ENCODE data around the gene CAT. TPM values are rescaled to one million over a fixed set of nuclear protein-coding genes. Genes with fewer than 3 reads are reported as not detected.
A peak's percentile ranks its signal among the peaks of the same experiment; 100 is the strongest.

CAT gene
- total RNA-seq, 1 donor from 2014 or later, result 53.9 TPM

DNA sequence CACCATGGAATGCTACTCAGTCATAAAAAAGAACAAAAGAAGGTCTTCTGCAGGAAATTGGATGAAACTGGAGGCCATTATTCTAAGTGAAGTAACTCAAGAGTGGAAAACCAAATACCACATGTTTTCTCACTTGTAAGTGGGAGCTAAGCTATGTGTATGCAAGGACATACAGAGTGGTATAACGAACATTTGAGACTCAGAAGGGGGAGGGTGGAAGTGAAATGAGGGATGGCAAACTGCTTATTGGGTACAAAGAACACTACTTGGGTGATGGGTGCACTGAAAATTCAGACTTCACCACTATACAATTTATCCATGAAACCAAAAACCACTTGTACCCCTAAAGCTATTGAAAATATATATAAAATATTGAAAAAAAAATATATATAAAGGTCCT, 13.4 kb upstream of the CAT start:
- no peak for DNase-seq (ENCODE audit: low spot score)

DNA sequence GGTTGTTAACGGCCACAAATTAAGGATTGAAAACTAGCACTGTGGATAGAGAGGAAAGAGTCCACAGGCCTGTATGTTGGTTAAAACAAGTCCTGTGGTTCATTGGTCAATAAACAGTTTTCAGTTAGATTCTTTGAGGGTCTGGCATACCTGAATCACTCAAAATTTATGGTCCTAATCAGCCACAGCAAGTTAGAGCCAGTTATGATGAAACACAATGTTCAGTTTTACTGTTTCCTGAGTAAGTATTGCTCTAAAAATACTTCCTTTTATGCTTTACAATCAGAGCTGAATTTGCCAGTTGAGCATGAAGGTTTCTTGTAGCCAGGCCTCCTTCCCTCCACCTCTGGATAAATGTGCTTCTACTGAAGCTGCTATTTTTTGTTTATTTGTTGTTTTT, 12.9 kb upstream of the CAT start:
- peak; percentile 11 for DNase-seq (ENCODE audit: low spot score)

DNA sequence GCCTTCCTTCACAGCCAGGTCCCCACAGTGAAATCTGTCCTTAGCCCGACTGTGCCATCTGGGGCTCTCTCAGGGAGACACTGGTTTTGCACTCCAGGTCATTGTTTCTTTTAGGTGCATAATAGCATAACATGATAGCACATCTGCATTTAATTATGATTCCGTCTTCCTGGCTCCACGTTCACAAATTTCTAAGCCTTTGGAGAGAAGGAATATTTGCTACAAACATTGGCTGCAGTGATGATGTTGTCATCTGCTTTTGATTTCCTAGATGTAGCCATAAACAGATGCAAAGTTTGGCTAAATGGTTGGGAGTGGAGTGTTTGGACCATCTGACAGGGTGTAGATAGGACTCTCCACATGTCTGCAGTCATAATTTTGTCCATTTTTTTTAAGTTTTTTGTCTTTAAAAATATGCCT, 12.0 kb upstream of the CAT start:
- peak; percentile 11 for DNase-seq (ENCODE audit: low spot score)

DNA sequence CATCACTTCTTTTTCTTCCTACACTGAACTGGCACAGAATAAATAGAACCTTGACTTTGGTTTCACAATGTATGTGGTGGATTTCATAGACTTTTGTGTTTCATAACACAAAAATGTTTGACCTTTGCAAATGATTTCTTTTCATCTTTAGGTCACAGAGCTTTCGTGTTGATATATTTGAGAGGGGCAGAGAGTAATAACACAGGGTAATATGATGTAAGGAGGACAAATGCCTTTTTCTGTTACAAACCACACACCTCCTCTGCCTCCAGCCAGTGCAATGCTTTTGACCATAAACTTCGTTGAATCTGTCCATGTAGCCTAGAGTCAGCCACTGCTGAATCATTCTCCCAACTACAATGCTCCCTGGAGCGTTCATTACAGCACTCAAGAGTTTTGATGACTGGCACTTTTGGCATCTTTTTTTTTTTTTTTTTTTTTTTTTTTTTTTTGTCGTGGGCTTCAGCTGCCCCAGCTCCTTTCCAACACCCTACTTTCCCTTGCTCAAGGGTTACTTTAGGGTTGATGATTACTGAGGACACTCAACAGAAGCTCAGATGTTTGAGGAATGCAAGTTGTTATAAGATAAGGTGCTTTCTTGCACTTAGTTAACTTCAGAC, 11.4 kb upstream of the CAT start:
- no peak for DNase-seq (ENCODE audit: low spot score)

DNA sequence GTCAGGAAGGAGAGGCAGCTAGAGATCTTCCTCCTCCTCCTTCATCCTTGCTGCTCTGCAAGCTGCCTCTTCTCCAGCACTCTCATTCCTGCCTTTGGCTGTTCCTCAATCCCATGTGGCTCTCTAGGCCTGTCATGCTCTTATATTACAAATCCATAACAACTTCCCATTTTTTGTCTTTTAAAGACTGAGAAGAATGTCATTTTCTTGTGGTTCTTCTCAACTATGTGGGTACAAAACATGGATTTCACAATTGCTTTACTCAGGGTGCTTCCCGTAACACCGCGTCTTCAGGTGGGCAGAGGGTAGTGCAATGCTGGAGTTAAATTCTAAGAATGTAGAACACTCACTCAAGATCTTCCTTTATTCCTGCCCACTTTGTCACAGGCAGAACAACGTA, 6.8 kb upstream of the CAT start:
- no peak for DNase-seq (ENCODE audit: low spot score)

DNA sequence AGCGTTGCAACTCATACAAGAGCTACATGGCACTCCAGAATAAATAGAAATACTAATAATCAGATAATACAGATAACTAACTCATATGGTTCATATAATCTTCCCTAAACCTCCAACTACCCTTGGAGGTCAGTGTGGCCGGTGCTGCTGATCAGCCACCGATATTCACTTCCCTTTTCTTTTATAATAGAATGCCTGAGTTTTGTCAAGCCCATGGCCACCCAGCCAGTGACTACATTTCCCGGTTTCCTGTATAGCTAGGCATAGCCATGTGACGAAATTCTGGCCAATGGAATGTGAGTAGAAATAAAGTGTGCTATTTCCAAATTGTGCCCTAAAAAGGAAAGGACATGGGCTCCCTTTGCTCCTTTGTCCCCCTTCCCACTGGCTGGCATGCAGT, 5.9 kb upstream of the CAT start:
- no peak for DNase-seq (ENCODE audit: low spot score)

DNA sequence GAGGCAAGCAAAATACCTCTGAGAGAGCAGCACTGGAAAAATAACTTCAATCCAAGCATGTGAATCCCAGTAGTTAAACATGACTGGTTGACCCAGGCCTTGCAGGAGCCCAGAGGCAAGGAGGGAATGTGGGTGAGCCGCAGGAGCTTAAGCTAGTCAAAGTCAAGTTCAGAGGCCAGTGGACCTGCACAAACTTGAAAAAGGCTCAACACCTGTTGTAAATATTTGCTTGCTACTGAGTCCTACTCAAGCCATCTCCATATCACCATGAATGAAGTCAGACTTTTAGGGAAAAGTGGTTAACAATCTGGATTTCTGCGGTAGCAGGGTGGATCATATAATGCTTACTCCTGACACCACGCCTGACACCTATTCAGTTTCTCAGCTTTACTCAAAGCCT, 4.8 kb upstream of the CAT start:
- no peak for DNase-seq (ENCODE audit: low spot score)

DNA sequence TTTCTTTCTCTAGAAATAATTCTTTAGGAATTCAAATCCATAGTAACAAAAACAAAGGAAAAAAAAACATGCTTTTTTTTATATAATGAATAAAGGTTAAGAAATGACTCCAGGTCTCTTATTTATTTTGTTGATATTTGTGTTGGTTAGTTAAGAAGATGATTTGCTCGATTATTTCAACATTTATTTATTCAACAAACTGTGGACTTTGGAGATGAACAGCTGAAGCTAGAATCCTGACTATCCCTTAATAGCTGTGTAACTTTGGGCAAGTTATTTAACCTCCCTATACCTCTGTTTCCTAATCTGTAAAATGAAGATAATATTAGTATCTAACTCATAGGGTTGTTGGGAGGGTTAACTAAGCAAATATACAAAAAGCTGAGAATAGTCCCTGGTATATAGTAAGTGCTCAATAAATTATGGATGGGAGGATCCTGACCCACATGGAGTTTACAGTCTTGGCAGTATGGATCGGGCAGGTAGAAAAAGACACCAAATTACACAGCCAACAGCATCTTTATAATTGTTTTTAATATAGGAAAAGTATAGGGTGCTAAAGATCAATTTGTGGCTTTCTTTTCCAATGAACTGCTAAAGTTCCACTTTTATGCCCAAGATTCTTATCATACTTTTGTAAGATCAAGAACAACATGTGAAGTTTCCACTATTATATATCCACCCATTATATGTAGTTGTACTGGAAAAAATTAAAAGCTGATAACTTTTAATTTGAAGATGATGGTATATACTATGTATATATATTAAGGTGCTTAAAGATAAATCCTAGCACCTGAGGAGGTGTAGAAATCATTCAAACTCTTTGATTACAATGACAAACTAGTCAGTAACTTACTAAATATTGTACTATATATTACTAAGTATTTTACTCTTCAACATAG, 1.3 kb upstream of the CAT start:
- no peak for DNase-seq (ENCODE audit: low spot score)

DNA sequence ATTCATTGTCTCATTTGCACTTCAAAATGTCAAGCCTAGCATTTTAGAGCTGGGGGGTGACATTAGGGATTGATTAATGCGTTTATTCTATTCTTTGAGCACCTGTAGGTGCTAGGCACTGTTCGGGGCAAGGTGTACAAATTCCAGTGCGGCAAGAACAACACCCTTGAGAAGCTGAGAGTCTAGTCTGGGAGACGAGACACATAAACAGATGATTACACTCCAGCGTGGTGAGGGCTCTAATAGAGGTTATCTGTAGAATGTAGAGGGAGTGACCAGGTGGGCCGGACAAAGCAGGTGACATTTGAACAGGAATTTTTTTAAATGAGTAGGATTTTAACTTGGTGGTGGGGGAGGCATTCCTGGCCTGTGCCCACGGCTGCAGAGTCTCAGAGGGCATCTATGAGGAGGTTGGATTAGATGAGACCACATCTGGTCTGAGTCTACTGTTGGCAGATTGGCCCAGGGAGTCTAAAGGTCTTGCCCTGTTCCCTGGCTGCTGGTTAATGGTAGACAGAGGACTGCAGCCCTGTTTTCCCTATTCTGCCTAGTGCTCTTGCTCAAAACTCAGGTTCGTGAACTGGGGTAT, 970 bp downstream of the CAT start:
- no peak for DNase-seq (ENCODE audit: low spot score)

DNA sequence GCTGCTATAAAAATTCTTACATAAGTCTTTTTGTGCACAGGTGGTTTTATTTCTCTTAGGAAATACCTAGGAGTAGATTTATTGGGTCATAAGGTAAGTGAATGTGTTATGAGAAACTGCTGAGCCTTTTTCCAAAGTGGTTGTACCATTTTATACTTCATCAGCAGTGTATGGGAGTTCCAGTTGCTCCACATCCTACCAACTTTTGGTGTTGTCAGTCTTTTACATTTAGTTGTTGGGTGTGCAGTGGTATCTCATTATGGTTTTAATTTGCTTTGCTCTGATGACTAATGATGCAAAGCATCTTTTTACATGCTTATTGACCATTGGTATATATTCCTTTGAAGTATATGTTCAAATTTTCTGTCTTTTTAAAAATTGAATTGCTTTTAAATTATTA, 3.1 kb downstream of the CAT start:
- DNase-seq (ENCODE audit: low spot score), result no peak

DNA sequence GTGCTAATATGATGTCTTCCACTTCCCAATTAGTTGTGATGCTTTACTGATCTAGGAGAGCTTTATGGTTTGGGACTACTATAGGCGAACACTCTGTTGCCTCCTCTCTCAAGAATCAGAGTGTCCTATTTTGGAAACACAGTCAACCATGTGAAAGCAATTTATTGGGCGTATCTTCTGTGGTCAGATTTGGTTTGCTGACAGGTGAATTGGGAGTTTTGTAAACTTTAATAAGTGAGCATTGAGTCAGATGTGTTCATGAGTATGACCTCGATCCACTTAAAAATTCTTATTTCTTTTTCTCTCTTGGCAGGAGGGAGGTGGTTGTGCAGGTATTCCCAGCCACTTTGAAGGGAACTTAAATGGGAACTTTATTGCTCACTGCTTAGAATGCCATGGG, 4.4 kb downstream of the CAT start:
- no peak for DNase-seq (ENCODE audit: low spot score)

DNA sequence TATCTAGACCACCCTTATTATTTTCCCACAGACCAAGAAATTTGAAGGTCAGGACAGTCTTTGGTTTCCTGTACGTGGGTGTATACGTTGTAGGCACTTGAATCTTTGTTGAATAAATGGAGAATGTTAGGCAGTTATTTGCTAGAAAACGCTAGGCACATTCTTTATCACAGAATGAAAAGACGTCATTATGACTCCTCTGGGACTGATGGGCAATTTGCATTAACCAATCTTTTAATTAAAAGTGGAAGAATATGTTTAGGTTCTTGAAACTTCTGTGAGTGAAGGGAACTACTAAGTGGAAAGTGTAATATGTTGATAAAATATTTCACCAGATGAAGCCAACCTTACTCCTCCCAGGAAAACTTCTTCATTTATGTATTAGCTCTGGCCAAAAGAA, 5.7 kb downstream of the CAT start:
- DNase-seq (ENCODE audit: low spot score), result no peak

DNA sequence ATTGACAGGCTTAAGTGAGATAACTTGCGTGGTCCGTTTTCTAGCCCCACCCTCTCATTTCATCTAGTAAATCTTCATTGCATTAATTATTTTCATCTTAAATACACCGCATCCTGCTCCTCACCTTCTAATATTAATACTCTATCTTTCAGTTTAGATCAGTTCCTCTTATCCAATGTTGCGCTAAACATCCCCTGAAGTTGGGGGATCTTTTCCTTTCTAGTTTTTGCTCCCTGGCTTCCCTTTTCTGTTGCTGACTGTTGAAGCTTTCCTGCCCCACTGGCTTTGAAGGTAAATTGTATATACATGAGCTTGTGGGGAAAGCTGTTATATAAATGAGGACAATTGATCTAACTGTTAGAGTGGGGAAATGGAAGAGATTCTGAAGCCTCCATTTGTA, 7.2 kb downstream of the CAT start:
- no peak for DNase-seq (ENCODE audit: low spot score)

DNA sequence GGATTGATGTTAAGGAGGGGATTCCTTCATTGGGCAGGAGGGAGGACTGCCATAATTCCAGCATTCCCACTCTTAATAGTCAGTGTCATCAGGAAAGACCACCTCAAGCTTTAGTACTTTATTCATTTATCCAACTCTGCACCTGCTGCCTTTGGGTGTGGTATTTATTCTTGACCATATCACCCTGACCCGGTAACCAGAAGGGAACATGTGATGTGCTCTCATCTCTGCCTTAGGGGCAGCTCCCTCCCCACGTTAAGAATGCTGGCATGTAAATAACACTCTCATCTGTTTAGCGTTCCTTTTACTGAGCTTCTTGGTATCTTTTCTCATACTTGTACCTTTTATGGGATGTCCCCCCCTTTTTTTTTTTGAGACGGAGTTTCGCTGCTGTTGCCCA, 7.7 kb downstream of the CAT start:
- no peak for DNase-seq (ENCODE audit: low spot score)

DNA sequence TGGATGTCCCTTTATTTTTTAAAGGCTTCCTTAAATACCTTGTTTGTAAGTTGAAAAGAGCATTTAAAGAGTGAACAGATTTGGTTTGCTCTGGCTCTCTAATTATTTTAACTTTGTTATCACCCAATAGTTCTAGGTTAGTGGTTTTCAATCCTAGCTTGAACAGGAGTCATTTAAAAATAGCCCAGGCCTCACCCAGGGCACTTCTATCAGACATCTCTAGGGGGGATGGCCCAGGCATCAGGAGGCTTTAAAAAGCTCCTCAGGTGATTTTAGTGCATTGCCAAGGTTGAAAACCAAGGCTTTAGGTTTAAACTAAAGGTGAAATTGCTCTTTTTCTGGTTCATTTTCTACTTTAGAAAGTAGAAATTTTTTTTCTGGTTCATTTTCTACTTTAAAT, 8.3 kb downstream of the CAT start:
- DNase-seq (ENCODE audit: low spot score), result no peak

DNA sequence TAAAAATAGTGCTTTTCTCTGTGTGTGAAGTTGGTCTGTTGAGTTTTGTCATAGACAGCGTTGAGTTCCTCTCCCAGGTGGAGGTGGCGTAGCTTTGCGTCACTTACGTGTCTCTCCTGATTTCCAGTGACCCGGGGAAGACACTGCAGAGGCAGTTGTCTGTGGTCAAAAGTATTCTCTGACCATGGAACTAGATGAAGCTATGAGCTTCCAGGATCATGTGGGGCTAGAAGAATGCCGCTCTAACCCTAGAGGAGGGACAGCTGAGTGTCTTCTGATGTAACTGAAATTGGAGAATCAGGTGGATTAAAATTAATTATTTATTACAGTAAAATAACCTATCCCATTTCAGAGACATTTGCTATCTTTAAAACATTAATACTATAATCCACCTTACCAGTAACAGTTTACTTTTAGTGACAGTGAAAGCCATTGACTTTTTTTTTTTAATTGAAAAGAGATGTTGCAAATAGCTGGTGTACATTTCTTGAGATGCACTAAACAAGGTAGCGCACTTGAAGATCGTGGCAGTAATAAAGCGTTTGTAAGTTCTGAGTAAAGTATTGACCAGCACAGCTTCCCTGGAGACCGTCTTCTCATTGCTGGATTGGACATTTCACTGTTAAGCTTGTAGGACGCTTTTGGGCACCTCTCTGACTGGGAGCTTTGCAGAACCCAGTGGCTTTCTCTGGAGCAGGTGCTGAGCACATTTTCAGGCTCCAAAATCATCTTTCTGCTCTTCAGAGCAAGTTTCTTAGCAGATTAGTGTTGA, 9.7 kb downstream of the CAT start:
- no peak for DNase-seq (ENCODE audit: low spot score)

DNA sequence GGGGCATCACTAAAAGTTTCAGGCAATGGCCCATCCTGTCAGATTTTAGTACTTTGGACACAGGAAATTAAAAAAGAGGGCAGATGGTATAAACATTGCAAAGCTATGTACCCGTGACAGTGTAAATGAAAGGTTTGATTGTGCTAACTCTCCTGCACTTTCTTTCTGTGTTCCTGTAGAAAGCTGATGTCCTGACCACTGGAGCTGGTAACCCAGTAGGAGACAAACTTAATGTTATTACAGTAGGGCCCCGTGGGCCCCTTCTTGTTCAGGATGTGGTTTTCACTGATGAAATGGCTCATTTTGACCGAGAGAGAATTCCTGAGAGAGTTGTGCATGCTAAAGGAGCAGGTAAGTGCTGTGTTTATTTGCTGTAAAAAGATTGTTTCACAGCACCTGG, 10.3 kb downstream of the CAT start:
- DNase-seq (ENCODE audit: low spot score), result no peak

DNA sequence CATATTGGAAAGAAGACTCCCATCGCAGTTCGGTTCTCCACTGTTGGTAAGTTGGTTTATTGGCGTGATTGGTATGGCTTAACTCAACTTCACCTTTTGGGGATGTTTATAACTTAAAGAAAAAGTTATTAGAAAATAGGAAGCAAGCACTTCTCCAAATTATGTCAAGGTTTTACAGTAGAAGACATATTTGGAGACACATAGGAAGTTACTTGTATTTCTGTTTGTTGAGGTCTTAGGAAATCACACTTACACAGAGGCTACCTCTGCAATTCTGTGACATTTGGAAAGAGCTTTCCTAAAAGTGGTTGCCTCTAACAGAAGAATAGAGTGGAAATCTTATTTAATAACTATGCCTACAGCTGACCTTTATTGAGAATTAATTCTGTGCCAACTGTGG, 12.3 kb downstream of the CAT start:
- DNase-seq (ENCODE audit: low spot score), result no peak

DNA sequence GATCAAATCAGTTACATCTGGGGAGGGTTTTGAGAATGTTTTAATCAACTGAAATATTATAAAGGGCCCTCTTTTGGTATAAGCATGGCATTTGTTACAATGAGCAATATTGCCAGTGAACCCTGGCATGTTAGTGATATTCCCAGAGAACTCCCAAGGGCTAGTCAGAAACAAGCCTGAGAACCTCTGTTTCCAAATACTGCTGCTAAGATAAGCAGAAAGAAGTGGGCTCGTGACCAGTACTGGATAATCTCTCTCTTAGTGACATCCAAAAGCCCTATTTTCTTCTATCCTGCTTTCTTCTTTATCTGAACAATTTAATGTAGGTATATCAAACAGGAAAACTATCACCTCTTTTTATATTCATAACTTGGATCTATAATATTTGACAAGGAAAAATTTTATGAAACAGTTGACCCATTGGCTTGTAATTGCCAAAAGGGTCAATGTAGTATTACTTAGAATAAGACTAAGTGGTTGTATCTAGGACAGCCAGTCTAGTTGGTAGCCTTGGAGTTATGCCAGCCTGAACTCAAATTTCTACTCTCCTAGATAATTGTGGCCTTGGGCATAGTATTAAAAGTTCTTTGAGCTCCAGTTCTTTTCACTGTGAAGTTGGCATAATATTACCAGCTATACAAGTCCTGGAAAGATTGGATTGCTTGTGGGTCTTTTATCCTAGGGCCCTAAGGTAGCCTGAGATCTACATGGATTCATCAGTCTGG, 15.7 kb downstream of the CAT start:
- no peak for DNase-seq (ENCODE audit: low spot score)

DNA sequence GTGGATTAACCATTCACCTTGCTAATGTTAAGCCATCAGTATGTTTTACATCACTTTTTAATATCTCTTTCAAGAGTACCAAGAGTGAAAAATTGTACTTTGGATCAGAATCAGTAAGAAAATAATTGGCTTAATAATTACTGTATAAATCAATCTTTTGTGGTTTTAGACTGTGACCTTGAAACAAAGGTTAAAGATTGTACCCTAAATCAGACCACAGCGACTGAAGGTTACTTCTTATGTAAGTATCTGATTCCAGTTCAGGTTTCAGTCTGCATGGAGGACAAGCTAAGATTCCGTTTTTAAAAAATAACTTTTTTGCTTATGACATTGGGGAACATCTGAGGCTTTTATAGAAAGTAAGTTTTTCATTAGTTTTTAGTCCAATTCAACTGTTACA, 18.9 kb downstream of the CAT start:
- no peak for DNase-seq (ENCODE audit: low spot score)

DNA sequence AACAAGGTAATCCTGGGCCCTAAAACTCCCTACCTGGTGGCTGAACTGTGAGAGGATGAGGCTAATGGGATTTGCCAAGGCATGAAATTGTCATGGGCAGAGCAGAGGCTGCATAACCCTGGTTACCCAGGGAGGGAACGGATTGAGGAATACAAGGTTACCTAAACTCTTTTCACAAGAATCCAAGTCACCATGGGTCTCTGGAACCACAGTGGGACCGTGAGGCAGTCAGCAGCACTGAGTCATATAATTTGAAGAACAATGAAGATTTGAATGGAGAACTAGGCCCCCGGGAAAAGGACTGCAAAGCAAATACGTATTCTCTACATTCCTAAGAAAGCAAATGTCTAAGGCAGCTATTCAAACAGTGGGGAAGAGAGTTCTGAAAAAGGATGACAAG, 19.8 kb downstream of the CAT start:
- no peak for DNase-seq (ENCODE audit: low spot score)

Measured in umbilical cord (tissue), 2 donors.